Omental fat pad (tissue), 4 donors: Measurements from ENCODE around the gene ZNF331. TPM values are rescaled to one million over a fixed set of nuclear protein-coding genes. Genes with fewer than 3 reads are reported as not detected.

Experiments
- ATAC-seq: fragments of 150-250 bp; one replicate; pipeline ENCODE4 v1.9.1; 2016; ENCODE audit warnings: mild to moderate bottlenecking, moderate library complexity; ENCODE audit not compliant: low FRiP score
- DNase-seq: peaks from one replicate; pipeline ENCODE4 v3.0.0-alpha.2; 2019; ENCODE audit warnings: low spot score
- total RNA-seq, 4 donors: library from RNA; depleted of rRNA; stranded (reverse); fragments of >200 nt; gene quantifications; one replicate each; pipeline ENCODE4 v1.1.0, GENCODE V29; 2016
- TF ChIP-seq, protein P1 (sequence below), 3 donors: fragments of 450-650 bp; IDR thresholded peaks; one replicate each; pipeline ENCODE4 v1.5.1; 2016 to 2017; ENCODE audit warnings: antibody characterized with exemption in 3 of 3, mild to moderate bottlenecking in 3 of 3, moderate library complexity in 2 of 3

ZNF331 gene
- total RNA-seq, 4 donors from 2014 or later = 29.9 to 415 (median 55.0) TPM

- DNase-seq (no peak), ATAC-seq (no peak)
- TF ChIP-seq, protein P1, sequence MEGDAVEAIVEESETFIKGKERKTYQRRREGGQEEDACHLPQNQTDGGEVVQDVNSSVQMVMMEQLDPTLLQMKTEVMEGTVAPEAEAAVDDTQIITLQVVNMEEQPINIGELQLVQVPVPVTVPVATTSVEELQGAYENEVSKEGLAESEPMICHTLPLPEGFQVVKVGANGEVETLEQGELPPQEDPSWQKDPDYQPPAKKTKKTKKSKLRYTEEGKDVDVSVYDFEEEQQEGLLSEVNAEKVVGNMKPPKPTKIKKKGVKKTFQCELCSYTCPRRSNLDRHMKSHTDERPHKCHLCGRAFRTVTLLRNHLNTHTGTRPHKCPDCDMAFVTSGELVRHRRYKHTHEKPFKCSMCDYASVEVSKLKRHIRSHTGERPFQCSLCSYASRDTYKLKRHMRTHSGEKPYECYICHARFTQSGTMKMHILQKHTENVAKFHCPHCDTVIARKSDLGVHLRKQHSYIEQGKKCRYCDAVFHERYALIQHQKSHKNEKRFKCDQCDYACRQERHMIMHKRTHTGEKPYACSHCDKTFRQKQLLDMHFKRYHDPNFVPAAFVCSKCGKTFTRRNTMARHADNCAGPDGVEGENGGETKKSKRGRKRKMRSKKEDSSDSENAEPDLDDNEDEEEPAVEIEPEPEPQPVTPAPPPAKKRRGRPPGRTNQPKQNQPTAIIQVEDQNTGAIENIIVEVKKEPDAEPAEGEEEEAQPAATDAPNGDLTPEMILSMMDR (IDR thresholded peaks at IDR 0.05) = no peak
Measured at GRCh38 chr19:53553156-53553555, 15.2 kb downstream of the ZNF331 start.

DNA sequence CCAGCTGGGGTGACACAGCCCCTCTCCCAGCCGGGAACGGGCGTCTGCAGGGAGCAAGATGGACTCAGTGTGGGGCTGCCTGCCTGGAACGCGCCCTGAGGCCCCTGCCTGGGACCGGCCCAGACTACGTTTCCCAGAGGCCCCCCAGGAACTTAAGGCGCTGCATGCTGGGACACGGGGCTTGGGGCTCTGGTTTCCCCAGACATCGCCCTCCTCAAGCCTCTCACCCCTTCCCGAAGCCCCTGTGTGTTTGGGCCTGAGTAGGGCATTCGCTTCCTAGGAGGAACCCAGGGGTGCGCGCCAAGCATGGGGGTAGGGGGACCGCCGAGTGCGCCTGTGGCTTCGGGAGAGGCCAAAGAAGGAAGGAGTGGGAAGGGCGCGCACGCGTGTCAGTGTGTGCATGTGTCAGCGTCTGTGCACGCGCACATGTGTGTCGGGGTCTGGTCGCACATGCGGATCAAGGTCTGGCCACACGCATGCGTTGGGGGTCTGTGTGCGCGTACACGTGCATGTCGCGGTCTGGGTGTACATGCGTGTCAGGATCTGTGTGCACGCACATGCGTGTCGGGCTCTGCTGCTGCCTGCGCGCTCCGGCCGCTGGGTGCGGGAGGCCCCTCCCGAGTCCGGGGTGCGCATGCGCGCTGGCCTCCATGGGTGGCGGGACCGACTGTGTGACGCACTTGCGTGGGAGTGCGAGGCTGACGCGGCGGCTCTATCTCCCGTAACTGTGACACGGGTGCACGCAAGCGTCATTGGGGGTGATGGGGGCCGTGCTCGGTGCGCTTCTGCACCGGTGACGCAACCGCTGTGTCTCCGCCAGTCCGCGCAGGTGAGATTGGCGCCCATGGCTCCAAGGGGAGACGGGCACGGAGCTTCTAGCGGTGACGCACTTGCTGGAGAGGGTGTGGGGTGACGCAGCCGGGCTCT, 16.2 kb downstream of the ZNF331 start:
- DNase-seq (peak; percentile 74), ATAC-seq (peak; percentile 86)
- TF ChIP-seq, protein P1 (IDR thresholded peaks at IDR 0.05) = no peak

- peak; percentile 16 for ATAC-seq
- TF ChIP-seq, protein P1 (IDR thresholded peaks at IDR 0.05) = no peak
- DNase-seq = no peak
Measured at GRCh38 chr19:53554804-53555203, 16.9 kb downstream of the ZNF331 start.

- ATAC-seq = no peak
- TF ChIP-seq, protein P1 (IDR thresholded peaks at IDR 0.05) = no peak
Measured at GRCh38 chr19:53555352-53555751, 17.4 kb downstream of the ZNF331 start.

GRCh38 chr19:53571339-53571738, 33.4 kb downstream of the ZNF331 start:
- ATAC-seq (no peak), DNase-seq (no peak)

More at GRCh38 chr19:53555352-53555751, 17.4 kb downstream of the ZNF331 start:
- DNase-seq = no peak

DNA sequence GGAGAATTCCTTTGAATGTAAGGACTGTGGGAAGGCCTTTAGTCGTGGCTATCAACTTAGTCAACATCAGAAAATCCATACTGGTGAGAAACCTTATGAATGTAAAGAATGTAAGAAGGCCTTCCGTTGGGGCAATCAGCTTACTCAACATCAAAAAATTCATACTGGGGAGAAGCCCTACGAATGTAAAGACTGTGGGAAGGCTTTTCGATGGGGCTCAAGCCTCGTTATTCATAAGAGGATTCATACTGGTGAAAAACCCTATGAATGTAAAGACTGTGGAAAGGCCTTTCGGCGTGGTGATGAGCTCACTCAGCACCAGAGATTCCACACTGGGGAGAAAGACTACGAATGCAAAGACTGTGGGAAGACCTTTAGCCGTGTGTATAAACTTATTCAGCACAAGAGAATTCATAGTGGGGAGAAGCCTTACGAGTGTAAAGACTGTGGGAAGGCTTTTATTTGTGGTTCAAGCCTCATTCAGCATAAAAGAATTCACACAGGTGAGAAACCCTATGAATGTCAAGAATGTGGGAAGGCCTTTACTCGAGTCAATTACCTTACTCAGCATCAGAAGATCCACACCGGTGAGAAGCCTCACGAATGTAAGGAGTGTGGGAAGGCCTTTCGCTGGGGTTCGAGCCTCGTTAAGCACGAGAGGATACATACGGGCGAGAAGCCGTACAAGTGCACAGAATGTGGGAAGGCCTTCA, 39.2 kb downstream of the ZNF331 start:
- TF ChIP-seq, protein P1 (IDR thresholded peaks at IDR 0.05) = no peak
- no peak for ATAC-seq
- DNase-seq = no peak

More at GRCh38 chr19:53571339-53571738, 33.4 kb downstream of the ZNF331 start:
- TF ChIP-seq, protein P1 (IDR thresholded peaks at IDR 0.05) = no peak
